Uterus (tissue), 2 donors: ENCODE results near the gene GON4L.

ENCODE experiments used
- CTCF ChIP-seq, 4 experiments: fragments of 200-600 bp in 2 of 4; fragments of 450-650 bp in 2 of 4; sonication (generic) in 2 of 4; IDR thresholded peaks; one replicate each; pipeline ENCODE4 v1.5.1; 2016 to 2019; ENCODE audit warnings: antibody characterized with exemption in 4 of 4, mild to moderate bottlenecking in 2 of 4, moderate library complexity in 1 of 4
- POLR2A ChIP-seq, 2 donors: fragments of 450-650 bp; IDR thresholded peaks; one replicate each; pipeline ENCODE4 v1.6.1; 2016; ENCODE audit warnings: antibody characterized with exemption in 2 of 2, mild to moderate bottlenecking in 1 of 2, moderate library complexity in 1 of 2

GRCh38 chr1:155898888-155899287 is 41.9 kb upstream of the GON4L start:
- TF ChIP-seq CTCF (IDR thresholded peaks at IDR 0.05) (no peak), POLR2A (IDR thresholded peaks at IDR 0.05) (no peak)
